ENCODE measurements around the gene INF2.
A peak's percentile ranks its signal among the peaks of the same experiment; 100 is the strongest.

Gene INF2

GRCh38 chr14:104739546-104740516 lies 50.4 kb downstream of the INF2 start:
- no peak for DNase-seq

GRCh38 chr14:104741108-104741802 lies 51.8 kb downstream of the INF2 start:
- no peak for DNase-seq

GRCh38 chr14:104741803-104742251 lies 52.4 kb downstream of the INF2 start:
- DNase-seq: no peak

- DNase-seq: no peak
Observed at GRCh38 chr14:104742586-104743455, 53.4 kb downstream of the INF2 start.

- no peak for DNase-seq
Observed at GRCh38 chr14:104743461-104744380, 54.3 kb downstream of the INF2 start.

- no peak for DNase-seq
Observed at GRCh38 chr14:104744484-104744883, 55.1 kb downstream of the INF2 start.

GRCh38 chr14:104745431-104745830 lies 56.0 kb downstream of the INF2 start:
- DNase-seq: no peak

- DNase-seq: no peak
Observed at GRCh38 chr14:104746071-104746545, 56.7 kb downstream of the INF2 start.

GRCh38 chr14:104746934-104747481 lies 57.6 kb downstream of the INF2 start:
- no peak for DNase-seq

GRCh38 chr14:104747876-104748275 lies 58.5 kb downstream of the INF2 start:
- no peak for DNase-seq

- no peak for DNase-seq
Observed at GRCh38 chr14:104749111-104749649, 59.8 kb downstream of the INF2 start.

GRCh38 chr14:104750056-104750752 lies 60.8 kb downstream of the INF2 start:
- DNase-seq: no peak

- peak; percentile 17 for DNase-seq
Observed at GRCh38 chr14:104750753-104751057, 61.3 kb downstream of the INF2 start.

GRCh38 chr14:104751539-104752422 lies 62.4 kb downstream of the INF2 start:
- DNase-seq: no peak

- DNase-seq: no peak
Observed at GRCh38 chr14:104752423-104752734, 63.0 kb downstream of the INF2 start.

GRCh38 chr14:104752735-104753527 lies 63.5 kb downstream of the INF2 start, which contains the start of gene SIVA1:
Gene SIVA1, plus strand, starts transcription at chr14:104753147. Its CDS starts 55 bp downstream, at chr14:104753202.
- DNase-seq: peak; percentile 99

GRCh38 chr14:104753528-104754212 lies 64.3 kb downstream of the INF2 start:
- no peak for DNase-seq
